HG02943 (cell line): Measurements from ENCODE around the gene IRF2.

Source experiments
- ATAC-seq: cut with Tn5 transposase; IDR thresholded peaks from one replicate; pipeline ENCODE4 v1.9.1; 2021; ENCODE audit warnings: mild to moderate bottlenecking, low read depth, moderate library complexity; ENCODE audit not compliant: unreplicated experiment

IRF2 gene

DNA sequence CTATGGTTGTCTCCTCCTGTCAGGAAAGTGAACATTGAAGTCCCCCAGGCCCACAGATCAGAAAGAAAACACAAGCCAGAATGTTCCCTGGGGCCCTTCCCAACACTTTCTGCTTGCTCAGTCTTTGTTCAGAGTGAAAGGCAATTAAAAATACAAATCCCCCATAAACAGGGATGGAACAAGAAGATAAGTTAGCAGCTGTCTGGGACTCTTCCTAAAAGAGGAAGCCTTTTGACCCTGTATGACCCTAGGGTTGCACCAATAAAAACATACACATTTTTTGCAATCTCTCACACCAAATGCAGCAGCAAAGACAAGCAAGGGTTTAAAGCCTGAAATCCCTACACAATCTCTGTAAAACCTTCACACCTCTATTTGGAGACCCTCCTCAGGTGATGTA is 22.6 kb downstream of the IRF2 start:
- no peak for ATAC-seq

- no peak for ATAC-seq
Observed at GRCh38 chr4:184450743-184451535, 23.4 kb downstream of the IRF2 start.

- no peak for ATAC-seq
Observed at GRCh38 chr4:184450045-184450444, 24.3 kb downstream of the IRF2 start.

DNA sequence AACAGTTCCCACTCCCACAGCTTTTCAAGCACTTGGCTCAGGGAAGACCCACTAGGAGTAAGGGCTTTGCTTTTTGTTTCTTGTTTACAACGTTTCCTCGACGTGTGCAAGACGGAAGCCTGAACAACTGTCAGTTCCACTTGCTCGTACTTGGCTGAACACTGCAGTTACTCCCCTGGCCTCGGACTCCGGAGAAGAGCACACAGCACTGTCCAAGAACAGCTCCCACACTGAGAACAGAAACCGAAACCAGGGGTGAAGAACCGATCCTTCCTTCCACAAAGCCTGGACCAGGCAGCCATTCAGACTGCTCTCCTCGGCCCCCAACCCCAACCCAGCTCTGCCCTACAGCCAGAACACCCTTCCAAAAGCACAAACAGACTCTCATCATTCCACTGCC is 25.5 kb downstream of the IRF2 start:
- ATAC-seq = no peak

DNA sequence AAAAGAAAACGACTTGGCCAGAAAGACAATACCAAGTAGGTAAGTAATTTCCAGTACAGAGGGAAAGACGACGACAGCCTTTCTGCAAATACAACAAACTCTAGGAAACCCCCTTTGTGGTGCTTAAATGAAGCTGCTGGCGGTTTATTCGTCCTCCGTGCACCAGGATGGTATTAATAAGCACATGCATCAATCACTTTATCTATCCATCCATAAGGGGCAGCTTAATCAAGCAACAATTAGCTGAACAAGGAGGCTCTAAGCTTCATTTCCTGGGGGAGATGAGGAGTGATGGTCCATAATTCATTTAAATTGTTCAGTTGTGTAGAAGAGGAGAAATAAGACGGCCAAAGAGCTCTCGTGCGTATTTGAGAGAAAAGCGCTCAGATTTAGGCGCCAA is 26.2 kb downstream of the IRF2 start:
- ATAC-seq = no peak

GRCh38 chr4:184447664-184448063 is 26.7 kb downstream of the IRF2 start:
- no peak for ATAC-seq

DNA sequence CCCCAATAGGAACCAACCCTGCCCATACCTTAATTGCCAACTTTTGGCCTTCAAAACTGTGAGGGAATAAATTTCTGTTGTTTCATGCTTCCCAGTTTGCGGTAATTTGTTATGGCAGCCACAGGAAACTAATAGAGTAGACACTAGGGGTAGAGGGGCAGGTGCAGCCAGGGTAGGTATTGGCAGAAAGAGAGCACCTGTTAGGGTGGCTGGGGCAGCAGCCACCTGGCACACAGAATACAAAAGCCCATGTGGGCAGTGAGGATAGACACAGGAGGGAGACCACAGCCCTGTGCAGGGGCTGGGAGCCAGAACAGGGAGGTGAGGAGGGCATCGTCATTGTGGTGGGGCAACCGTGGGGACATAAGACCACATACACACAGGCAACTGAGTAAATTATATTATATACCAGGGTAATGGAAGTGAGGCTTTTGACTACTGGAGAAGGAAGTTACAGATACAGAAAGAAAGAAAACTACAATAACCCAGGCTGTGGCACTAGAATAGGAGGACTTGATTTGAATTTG is 28.2 kb downstream of the IRF2 start:
- no peak for ATAC-seq

DNA sequence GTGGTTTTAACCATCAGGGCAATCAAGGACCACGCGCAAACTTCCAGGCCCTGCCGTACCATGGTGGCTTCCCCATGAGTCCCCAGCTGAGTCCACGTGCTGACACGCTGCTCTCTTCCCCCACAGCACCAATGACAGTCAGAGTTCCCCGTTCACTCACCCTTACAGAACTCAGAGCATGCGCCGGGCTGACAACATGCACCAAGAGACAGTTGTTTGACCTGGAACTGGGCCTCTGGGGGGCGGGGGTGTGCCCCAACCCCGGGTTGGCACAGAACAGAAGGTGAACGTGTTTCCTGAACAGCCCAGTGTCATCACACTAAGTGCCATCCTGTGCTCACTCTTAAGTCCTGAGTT is 29.4 kb downstream of the IRF2 start:
- ATAC-seq = no peak

GRCh38 chr4:184444215-184444952 is 30.0 kb downstream of the IRF2 start:
- no peak for ATAC-seq

DNA sequence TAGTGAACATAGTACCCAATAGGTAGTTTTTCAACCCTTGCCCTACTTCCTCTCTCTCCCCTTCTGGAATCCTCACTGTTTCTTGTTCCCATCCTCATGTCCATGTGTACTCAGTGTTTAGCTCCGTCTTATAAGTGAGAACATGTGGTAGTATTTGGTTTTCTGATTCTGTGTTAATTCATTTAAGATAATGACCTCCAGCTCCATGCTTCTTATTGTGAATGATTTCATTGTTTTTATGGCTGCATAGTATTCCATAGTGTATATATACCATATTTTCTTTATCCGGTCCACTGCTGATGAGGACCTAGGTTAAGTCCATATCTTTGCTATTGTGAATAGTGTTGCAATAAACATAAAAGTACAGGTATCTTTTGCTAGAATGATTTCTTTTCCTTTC is 31.0 kb downstream of the IRF2 start:
- no peak for ATAC-seq

- ATAC-seq = no peak
Observed at GRCh38 chr4:184442314-184442635, 32.1 kb downstream of the IRF2 start.

- ATAC-seq = no peak
Observed at GRCh38 chr4:184441461-184442313, 32.7 kb downstream of the IRF2 start.

DNA sequence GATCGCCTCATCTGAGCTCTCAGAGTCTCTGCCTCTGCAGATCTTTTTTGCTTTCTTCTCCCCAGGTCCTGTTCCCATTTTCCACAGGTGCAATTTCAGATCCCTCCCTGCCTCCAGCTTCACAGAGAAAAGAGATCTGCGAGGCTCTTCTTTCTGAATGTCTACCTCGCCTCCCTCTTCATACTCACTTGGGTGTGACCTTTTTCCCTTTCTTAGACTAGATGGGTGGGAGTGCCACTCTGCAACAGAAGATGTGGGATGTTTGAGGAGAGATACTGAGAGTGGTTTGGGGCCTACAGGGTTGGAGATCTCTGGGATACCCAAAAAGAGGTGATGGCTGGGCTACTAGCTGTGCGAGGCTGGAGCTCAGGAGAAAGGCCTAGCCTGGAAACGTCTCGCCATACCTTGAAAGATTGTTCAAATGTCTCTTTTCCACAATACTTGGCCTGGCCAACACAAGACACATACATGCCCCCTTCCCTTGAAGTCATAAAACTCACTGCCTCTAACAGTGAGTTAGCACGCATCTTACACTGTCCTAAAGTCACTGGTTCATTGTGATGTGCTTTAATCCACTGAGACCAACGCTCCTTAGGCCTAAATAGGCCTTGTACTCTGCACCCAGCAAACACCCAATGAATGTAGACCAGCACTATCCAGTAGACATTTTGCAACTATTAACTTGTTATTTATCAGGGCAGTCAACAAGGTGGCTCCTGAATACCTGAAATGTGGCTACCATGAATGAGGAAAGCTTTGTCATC is 33.6 kb downstream of the IRF2 start:
- no peak for ATAC-seq

GRCh38 chr4:184439856-184440594 is 34.3 kb downstream of the IRF2 start:
- no peak for ATAC-seq

DNA sequence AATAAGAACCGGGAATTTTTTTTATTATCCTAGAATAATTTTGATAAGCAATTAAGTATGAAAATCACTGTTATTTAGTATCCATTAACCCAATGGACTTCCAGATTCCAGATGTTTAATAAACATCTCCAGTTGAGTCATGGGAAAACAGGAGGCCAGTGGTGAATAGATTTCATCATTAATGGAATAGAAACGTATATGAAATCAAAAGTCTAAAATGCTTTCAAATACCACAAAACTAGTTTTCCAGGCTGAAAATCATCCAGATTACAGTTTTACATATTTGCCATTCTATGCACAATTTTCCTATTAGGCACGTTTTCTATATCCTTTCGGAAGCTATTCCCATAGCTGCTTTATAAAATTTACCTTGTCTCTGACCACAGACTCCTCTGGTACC is 35.0 kb downstream of the IRF2 start:
- ATAC-seq = no peak

DNA sequence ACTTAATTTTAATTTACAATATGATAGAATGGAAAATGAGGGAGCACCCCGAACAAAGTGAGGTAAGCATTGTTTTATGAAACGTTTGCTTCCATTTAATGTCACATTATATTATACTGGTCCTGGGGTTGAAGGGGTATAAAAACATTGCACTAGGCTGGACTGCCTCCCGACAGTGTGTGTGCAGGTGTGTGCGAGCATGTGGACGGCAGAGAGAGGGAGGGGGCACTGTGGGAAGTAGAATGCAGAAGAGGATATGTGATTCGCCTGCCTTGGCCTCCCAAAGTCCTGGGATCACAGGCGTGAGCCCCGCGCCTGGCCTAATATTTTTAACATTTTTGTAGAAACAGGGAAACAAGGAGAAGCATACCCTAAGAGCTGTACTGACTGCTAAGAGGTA is 36.0 kb downstream of the IRF2 start:
- ATAC-seq = no peak

DNA sequence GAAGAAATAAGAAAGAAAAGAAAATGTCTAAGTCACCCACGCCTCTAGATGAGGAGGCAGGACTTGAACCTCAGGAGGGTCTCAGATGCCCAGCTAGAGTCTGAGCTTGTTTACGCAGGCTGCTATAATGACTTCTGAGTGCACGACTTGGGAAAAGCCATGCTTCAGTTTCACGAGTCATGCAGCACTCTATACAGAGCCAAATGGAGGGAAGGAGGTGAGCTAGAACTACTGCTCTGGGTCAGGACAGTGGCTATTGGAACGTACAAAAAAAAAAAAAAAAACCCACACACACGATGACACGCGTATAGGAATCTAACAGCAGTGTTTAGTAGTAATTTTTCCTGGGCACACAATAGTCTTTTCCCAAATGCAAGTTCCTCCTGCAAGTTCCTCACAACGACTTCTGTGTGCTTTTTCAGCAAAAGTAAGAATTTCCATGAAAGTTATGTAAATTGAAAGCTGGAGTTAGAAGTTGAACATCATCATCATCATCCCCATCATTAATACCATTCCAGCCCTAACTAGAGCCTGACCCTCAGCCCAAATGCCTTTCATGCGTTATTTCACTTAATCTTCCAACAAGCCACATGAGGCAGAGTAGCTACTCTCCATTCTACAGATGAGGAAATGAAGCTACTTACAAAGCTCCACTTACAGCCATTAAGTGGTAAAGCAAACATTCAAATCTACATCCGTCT is 36.6 kb downstream of the IRF2 start:
- no peak for ATAC-seq

DNA sequence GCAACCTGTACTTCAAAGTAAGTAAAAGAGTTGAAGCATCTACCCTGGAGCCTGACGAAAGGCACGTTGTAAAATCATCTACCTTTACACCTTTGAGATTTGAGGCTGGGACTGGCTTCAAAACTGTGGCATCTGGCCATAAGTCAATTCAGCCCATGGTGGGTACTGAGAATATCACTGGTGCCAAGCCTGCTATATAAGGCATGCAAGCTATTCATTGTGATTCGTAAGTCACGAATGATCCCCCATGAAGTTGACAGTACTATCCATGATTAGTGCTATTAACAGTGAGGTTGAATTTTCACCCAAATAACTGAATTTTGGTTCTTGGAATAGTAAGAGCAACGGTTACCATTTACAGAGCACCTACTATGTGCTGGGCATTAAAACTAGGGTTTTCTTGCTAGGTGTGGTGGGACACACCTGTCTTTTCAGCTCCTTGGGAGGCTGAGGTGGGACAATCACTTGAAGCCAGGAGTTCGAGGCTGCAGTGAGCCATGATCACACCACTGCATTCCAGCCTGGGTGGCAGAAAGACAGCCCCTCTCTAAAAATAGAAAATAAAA is 39.8 kb downstream of the IRF2 start:
- ATAC-seq = no peak

DNA sequence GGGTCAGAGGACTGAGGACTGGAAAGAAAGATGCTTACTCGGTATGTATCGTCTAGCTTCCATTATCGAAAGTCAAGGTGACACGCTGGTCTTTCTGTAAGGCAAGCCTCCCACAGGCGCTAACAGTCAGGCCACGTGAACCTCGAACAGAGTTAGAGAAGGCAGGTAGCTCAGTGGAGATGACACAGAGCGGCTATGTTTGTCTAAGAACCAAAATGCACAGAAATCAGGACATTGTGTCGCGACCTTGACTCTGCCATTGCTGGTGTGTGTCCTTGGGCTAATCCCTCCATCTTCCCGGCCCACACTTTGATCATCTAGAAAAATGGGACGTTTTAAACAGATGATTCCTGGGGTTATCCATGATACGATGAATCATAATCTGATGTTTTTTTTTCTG is 40.3 kb downstream of the IRF2 start:
- no peak for ATAC-seq
